Measurements from ENCODE around the gene MARCKSL1.
"Not testable (repeated sequence)": the region's sequence is repeated elsewhere in the genome, so short reads cannot be mapped to it uniquely, and the experiment has no call there.

The MARCKSL1 gene

DNA sequence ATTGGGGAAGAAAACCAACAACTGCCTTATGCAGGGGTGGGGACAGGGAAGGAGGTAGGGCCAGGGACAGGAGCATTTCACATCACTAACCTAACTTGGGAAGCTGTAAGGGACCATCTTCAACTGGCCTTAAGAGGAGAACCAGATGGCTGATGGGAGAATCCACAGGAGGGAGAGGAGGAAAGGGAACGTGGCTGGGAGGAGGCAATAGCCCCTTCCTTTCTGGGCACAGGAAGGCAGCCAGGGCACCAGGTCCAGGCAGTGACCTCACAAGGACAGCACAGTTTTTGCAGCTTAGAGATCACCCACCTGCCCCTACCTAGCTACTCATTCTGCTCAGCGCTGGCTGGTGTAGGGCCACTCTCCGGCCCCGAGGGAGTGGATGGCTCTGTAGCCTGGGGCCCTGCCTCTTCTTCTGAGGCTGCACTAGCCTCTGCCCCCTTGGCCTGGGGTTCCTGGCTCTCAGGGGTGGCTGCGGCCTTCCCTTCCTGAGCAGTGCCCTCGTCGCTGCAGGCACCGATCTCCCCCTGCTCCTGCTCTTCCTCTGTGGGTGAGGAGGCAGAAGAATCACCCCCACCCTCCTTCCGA is 1.7 kb downstream of the MARCKSL1 start:
- in situ Hi-C loops (cut with MboI; ENCODE audit: low sequenced_read_pairs): no loop called here

GRCh38 chr1:32333251-32333963 is 2.6 kb downstream of the MARCKSL1 start:
- in situ Hi-C loops (cut with MboI; ENCODE audit: low sequenced_read_pairs): no loop called here

DNA sequence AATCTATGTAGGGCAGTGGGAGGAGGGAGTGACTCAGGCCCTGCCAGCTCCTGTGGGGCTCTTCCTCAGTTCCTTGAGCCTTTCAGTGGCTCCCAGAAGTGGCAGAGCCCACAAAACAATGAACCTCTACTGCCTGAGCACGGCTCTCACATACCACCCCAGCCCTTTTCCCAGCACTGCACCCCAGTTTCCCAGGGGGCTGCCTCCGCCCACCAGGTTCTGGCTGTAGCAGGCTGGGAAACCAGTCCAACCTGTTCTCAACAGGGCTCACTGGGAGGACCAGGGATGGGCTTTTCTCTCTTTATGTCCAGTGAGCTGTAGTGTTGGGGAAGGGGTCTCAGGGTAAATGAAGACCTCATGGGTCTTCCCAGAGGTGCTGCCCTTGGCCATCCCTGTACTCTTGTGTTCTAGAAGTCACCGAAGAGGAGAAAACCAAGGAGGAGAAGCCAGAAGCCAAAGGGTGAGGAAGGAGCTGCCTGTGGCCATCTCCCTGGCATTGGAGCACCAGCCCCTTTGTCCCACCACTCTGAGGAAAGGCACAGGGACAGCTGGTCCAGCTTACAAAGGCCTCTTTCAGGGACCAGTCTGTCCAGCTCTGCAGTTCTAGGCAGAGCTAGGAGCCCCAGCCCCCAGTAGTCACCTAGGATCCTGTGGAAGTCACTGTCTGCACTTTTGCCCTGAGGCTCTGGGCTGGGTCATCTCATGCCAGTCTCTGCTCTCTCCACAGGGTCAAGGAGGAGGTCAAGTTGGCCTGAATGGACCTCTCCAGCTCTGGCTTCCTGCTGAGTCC is 3.5 kb downstream of the MARCKSL1 start:
- in situ Hi-C loops (cut with MboI; ENCODE audit: low sequenced_read_pairs): no loop called here

GRCh38 chr1:32331549-32331948 is 4.5 kb downstream of the MARCKSL1 start:
- in situ Hi-C loops (cut with MboI; ENCODE audit: low sequenced_read_pairs): no loop called here

DNA sequence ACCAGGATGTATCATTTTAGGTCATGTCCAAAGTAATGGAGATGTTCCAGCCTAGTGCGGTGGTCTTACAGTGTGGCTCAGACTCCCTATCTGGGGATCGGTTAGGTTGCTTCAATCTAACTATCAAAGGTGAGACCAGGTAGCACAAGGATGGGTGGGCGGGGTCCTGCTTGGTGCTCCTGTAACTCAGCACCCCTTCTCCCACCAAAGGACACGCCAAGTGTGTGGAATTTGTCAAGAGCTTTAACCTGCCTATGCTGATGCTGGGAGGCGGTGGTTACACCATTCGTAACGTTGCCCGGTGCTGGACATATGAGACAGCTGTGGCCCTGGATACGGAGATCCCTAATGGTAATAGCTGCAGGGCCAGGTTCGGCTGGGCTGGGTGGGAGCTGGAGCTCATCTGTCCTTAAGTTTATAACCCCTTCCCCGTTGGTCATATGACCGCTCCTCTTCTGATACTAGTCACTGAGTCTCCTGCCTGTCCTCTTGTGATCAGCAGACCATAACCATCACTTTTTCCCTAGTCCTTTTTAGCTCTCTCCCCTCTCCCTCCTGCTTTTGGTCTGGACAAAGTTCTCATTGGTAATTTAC is 5.4 kb downstream of the MARCKSL1 start:
- in situ Hi-C loops (cut with MboI; ENCODE audit: low sequenced_read_pairs): no loop called here

DNA sequence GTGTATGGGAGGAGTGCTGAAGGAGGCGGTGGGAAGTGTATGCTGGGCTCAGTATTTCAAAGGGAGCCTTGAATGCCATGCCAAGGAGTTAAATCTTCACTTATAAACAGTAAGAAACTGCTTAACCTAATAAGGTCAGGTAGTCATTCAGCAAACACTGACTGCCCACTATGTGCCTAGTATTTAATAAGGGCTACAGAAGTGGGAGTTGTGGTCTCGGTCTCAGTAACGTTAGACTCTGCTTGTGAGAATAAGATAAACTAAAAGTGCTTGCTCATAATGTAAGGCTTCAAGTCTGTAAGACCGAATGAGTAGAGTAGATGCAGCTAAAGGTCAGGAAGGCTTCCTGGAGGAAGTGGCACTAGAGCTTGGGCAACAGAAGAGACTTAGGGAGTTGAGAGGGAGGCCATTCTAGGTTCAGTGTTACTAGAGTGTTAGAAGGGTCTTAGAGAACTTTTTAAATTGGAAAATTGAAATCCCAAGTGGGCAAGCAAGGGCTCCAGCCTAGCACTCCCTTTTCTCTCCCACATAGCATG is 6.0 kb downstream of the MARCKSL1 start:
- in situ Hi-C loops (cut with MboI; ENCODE audit: low sequenced_read_pairs): no loop called here

GRCh38 chr1:32327204-32327603 is 8.8 kb downstream of the MARCKSL1 start:
- in situ Hi-C loops (cut with MboI; ENCODE audit: low sequenced_read_pairs): no loop called here

GRCh38 chr1:32321712-32322291 is 14.2 kb downstream of the MARCKSL1 start:
- in situ Hi-C loops (cut with MboI; ENCODE audit: low sequenced_read_pairs): no loop called here

DNA sequence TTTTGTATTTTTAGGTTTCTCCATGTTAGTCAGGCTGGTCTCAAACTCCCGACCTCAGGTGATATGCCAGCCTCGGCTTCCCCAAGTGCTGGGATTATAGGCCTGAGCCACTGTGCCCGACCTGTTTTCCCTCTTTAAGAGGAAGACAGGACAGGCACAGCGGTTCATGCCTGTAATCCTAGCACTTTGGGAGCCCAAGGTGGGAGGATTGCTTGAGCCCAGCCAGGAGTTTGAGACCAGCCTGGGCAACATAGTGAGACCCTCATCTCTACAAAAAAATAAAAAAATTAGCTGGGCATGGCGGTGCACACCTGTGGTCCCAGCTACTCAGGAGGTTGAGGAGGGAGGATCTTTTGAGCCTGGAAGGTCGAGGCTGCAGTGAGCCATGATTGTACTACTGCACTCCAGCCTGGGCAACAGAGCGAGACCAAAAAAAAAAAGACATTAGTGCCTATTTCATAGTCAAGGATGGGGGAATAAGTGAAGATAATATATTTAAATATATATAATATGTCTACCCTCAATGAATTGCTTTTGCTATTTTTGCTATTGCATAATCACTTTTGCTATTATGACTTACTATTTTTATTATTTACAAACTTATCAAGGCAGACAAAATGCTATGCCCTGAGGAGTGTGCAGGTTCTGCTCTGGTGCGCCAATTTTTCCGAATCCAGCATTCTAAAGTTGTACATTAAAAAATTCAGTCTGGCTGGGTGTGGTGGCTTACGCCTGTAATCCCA is 17.7 kb downstream of the MARCKSL1 start:
- in situ Hi-C loops (cut with MboI; ENCODE audit: low sequenced_read_pairs): no loop called here

DNA sequence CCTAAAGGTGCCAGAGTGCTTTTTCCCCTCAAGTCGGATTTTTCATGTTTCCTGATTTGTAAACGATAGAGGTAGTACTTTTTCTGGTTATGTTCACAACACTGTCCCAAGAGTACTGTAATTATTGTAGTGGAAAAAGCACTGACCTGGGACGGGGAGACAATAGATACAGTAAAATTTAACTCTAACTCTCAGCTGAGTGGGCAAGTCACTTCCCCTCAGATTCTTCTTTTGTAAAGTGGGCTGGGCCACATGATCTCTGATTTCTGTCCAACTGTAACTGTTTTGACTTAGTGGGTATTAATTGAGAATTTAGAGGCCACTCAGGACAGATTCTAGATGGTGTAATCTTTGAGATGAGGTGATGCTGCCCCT is 19.1 kb downstream of the MARCKSL1 start:
- in situ Hi-C loops (cut with MboI; ENCODE audit: low sequenced_read_pairs): no loop called here

GRCh38 chr1:32311709-32312393 is 24.2 kb downstream of the MARCKSL1 start:
- in situ Hi-C loops (cut with MboI; ENCODE audit: low sequenced_read_pairs): no loop called here

DNA sequence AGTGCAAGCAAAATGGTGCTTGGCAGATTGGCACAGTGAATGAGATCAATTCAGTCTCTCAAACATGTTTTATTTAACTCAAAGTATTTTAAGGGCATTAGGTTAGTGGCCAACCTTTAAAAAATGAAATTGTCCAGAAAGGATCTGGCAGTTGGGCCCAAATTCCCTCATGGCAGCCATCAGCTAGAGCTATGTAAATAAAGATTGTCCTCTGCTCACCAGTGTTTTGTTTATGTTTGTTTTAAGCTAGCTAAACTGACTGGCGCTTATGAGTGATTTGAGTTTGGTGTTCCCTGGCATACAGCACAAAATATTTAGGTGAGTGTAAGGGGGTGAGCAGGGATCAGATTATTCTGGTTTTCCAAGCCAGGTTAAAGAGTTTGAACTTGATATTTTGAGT is 26.1 kb downstream of the MARCKSL1 start:
- in situ Hi-C loops (cut with MboI; ENCODE audit: low sequenced_read_pairs): no loop called here

- in situ Hi-C loops (cut with MboI; ENCODE audit: low sequenced_read_pairs): no loop called here
These were observed 28.7 kb downstream of the MARCKSL1 start for GRCh38 chr1:32307324-32307723.

DNA sequence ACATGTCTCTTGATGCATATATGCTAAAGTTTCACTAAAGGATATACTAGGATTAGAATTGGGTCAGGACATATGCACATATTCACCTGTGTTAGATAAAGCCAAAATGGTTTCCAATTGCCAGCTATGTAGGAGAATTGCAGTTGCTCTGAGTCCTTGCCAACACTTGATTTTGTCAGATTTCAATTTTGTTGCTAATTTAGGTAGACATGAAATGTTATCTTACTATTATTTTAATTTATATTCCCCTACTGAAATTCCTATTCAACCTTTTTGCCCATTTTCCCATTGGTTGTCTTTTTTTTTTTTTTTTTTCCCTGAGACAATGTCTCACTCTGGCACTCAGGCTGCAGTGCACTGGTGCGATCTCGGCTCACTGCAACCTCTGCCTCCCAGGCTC is 30.7 kb downstream of the MARCKSL1 start:
- in situ Hi-C loops (cut with MboI; ENCODE audit: low sequenced_read_pairs): no loop called here

DNA sequence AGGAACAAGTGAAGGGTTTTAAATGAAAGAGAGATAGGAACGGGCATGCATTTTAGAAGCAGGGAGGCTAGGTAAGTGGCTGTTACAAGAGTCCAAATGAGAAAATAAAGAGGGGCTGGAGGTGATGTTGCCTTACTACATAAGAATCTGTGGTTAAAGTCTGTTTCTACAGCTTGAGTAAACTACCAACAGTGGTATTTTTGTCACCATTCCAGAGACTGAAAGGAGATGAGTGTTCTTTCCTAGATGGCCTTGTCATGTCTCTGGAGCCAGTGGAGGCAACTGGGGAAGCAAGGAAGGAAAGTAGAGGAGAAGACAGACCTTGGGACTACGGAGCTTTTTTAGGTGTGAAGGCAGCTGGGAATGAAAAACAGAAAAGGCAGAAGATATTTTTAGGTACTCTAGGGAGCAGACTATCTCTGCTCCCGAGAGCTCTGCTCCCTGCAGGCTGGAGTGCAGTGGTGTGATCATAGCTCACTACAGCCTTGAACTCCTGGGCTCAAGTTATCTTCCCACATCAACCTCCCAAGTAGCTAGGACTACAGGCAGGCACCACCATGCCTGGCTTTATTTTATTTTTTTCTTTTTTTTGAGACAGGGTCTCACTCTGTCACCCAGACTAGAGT is 31.9 kb downstream of the MARCKSL1 start:
- in situ Hi-C loops (cut with MboI; ENCODE audit: low sequenced_read_pairs): no loop called here

GRCh38 chr1:32303358-32303757 is 32.7 kb downstream of the MARCKSL1 start:
- in situ Hi-C loops (cut with MboI; ENCODE audit: low sequenced_read_pairs): no loop called here

- in situ Hi-C loops (cut with MboI; ENCODE audit: low sequenced_read_pairs): no loop called here
These were observed 36.7 kb downstream of the MARCKSL1 start for GRCh38 chr1:32299327-32299726.

DNA sequence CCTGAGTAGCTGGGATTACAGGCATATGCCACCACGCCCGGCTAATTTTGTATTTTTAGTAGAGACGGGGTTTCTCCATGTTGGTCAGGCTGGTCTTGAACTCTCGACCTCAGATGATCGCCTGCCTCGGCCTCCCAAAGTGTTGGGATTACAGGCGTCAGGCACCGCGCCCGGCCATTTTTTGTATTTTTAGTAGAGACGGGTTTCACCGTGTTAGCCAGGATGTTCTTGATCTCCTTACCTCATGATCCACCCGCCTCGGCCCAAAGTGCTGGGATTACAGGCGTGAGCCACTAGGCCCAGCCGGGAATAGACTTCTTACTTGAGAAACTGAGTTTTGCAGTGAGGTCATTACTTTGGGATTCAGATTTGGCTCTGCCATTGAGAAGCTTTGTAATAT is 37.8 kb downstream of the MARCKSL1 start:
- in situ Hi-C loops (cut with MboI; ENCODE audit: low sequenced_read_pairs): not testable (repeated sequence)
